Body of pancreas (tissue), 4 donors: ENCODE results near the gene MRAP2.
"Not testable (repeated sequence)": the region's sequence is repeated elsewhere in the genome, so short reads cannot be mapped to it uniquely, and the experiment has no call there.

ENCODE experiments used
- POLR2A ChIP-seq, 3 donors: fragments of 450-650 bp; IDR thresholded peaks; one replicate each; pipeline ENCODE4 v1.6.1; 2016; ENCODE audit warnings: antibody characterized with exemption in 3 of 3, mild to moderate bottlenecking in 2 of 3
- TF ChIP-seq, protein P1 (sequence below), 7 experiments: fragments of 450-650 bp in 4 of 7; fragments of 200-600 bp in 3 of 7; sonication (generic) in 3 of 7; IDR thresholded peaks; one replicate each; pipeline ENCODE4 v1.5.1; 2016 to 2019; ENCODE audit warnings: antibody characterized with exemption in 7 of 7

GRCh38 chr6:84114933-84115594 is 81.5 kb downstream of the MRAP2 start:
- TF ChIP-seq, protein P1, sequence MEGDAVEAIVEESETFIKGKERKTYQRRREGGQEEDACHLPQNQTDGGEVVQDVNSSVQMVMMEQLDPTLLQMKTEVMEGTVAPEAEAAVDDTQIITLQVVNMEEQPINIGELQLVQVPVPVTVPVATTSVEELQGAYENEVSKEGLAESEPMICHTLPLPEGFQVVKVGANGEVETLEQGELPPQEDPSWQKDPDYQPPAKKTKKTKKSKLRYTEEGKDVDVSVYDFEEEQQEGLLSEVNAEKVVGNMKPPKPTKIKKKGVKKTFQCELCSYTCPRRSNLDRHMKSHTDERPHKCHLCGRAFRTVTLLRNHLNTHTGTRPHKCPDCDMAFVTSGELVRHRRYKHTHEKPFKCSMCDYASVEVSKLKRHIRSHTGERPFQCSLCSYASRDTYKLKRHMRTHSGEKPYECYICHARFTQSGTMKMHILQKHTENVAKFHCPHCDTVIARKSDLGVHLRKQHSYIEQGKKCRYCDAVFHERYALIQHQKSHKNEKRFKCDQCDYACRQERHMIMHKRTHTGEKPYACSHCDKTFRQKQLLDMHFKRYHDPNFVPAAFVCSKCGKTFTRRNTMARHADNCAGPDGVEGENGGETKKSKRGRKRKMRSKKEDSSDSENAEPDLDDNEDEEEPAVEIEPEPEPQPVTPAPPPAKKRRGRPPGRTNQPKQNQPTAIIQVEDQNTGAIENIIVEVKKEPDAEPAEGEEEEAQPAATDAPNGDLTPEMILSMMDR (IDR thresholded peaks at IDR 0.05), result not testable (repeated sequence)
- not testable (repeated sequence) for TF ChIP-seq POLR2A (IDR thresholded peaks at IDR 0.05)
